22Rv1 (cell line): Measurements from ENCODE around the gene IWS1.

Experiments
- CTCF ChIP-seq: fragments of 450-650 bp; IDR thresholded peaks from 2 replicates; pipeline ENCODE4 v1.5.1; 2017; ENCODE audit warnings: mild to moderate bottlenecking
- ZFX ChIP-seq: fragments of 450-650 bp; IDR thresholded peaks from 2 replicates; pipeline ENCODE4 v1.6.1; 2017; ENCODE audit warnings: antibody characterized with exemption, borderline replicate concordance

- TF ChIP-seq CTCF (no peak), ZFX (no peak)
These were observed 54.0 kb downstream of the IWS1 start for GRCh38 chr2:127472268-127472667.
